PC-3 (cell line): ENCODE measurements around the gene FASN. TPM values are rescaled to one million over a fixed set of nuclear protein-coding genes. Genes with fewer than 3 reads are reported as not detected.
"Not testable (repeated sequence)": the region's sequence is repeated elsewhere in the genome, so short reads cannot be mapped to it uniquely, and the experiment has no call there.

Experiments
- ATAC-seq: fragments of 200-7000 bp; cut with Tn5 transposase; 2 replicates; pipeline ENCODE4 v1.9.1; 2020; ENCODE audit warnings: mild to moderate bottlenecking, moderate library complexity
- BruUV-seq: library from RNA; stranded (reverse); fragments of 400-500 nt; replicated peaks from 2 replicates; lab custom pipeline; 2021; lab: Mats Ljungman, UMichigan
- CTCF ChIA-PET: fragments of 300-600 bp; sonication (Branson Sonifier 250); formaldehyde crosslinking; loops from one replicate; lab custom pipeline; 2022; ENCODE audit warnings: antibody characterized with exemption; lab: Charles Lee
- POLR2A ChIA-PET: fragments of 300-600 bp; sonication (Branson Sonifier 250); formaldehyde crosslinking; loops from one replicate; lab custom pipeline; 2022; ENCODE audit warnings: antibody characterized with exemption; ENCODE audit not compliant: unreplicated experiment; lab: Charles Lee
- DNase-seq: peaks from one replicate; pipeline ENCODE4 v3.0.0-alpha.2; 2015
- H2AFZ ChIP-seq: fragments of 300-600 bp; sonication (generic); 2 replicates; pipeline ENCODE4 v1.6.0; 2016; ENCODE audit warnings: antibody characterized with exemption, low read length
- H3F3A ChIP-seq: fragments of 300-600 bp; sonication (generic); one replicate; pipeline ENCODE4 v1.6.0; 2017; ENCODE audit warnings: antibody characterized with exemption, low read length, control low read depth, mild to moderate bottlenecking; ENCODE audit not compliant: unreplicated experiment
- H3K27ac ChIP-seq: fragments of 300-600 bp; sonication (generic); 2 replicates; pipeline ENCODE4 v1.5.1; 2016; ENCODE audit warnings: mild to moderate bottlenecking, low read length
- H3K27me3 ChIP-seq: fragments of 300-600 bp; sonication (generic); 2 replicates; pipeline ENCODE4 v1.6.1; 2016; ENCODE audit warnings: low read length, mixed read lengths
- H3K36me3 ChIP-seq: fragments of 300-600 bp; sonication (generic); 2 replicates; pipeline ENCODE4 v1.6.1; 2016; ENCODE audit warnings: low read depth, mixed run types, low read length, mixed read lengths
- H3K4me1 ChIP-seq: fragments of 300-600 bp; sonication (generic); 2 replicates; pipeline ENCODE4 v1.5.1; 2016; ENCODE audit warnings: low read length; ENCODE audit not compliant: insufficient read depth
- H3K4me2 ChIP-seq: fragments of 300-600 bp; sonication (generic); 2 replicates; pipeline ENCODE4 v1.6.0; 2016; ENCODE audit warnings: low read length
- H3K4me3 ChIP-seq: fragments of 300-600 bp; sonication (generic); 2 replicates; pipeline ENCODE4 v1.5.1; 2016; ENCODE audit warnings: mild to moderate bottlenecking, low read length, mixed read lengths
- H3K79me2 ChIP-seq: fragments of 300-600 bp; sonication (generic); 2 replicates; pipeline ENCODE4 v1.6.1; 2017; ENCODE audit warnings: low read length, mixed read lengths
- H3K9ac ChIP-seq: fragments of 300-600 bp; sonication (generic); 2 replicates; pipeline ENCODE4 v1.6.0; 2016; ENCODE audit warnings: mild to moderate bottlenecking, low read length
- H3K9me2 ChIP-seq: fragments of 300-600 bp; sonication (generic); replicated peaks from 2 replicates; pipeline ENCODE4 v1.6.1; 2016; ENCODE audit warnings: mixed run types, low read length, mixed read lengths
- H3K9me3 ChIP-seq: fragments of 300-600 bp; sonication (generic); 2 replicates; pipeline ENCODE4 v1.6.1; 2016; ENCODE audit warnings: low read length, mixed read lengths
- H4K20me1 ChIP-seq: fragments of 300-600 bp; sonication (generic); 2 replicates; pipeline ENCODE4 v1.6.1; 2016; ENCODE audit warnings: low read length, mixed read lengths
- EZH2 ChIP-seq: fragments of 300-600 bp; sonication (generic); IDR thresholded peaks from one replicate; pipeline ENCODE4 v1.6.1; 2017; ENCODE audit warnings: antibody characterized with exemption, mild to moderate bottlenecking, low read length; ENCODE audit not compliant: unreplicated experiment
- EZH2phosphoT487 ChIP-seq: fragments of 300-600 bp; sonication (generic); IDR thresholded peaks from 2 replicates; pipeline ENCODE4 v1.6.1; 2018; ENCODE audit warnings: mild to moderate bottlenecking, antibody characterized with exemption, low read length, borderline replicate concordance
- intact Hi-C: fragments of 100-400 bp; cut with micrococcal nuclease; formaldehyde crosslinking; loops from 2 replicates; pipeline ENCODE4 v1.9.0; 2023
- total RNA-seq: library from RNA; depleted of rRNA; stranded (reverse); fragments of >200 nt; gene quantifications from 2 replicates; pipeline ENCODE4 v1.2.3, GENCODE V29; 2014
- TF ChIP-seq, protein P1 (sequence below): fragments of 300-600 bp; sonication (generic); conservative IDR thresholded peaks from 2 replicates; pipeline ENCODE4 v1.5.1; 2017; ENCODE audit warnings: antibody characterized with exemption, low read depth, mild to moderate bottlenecking, low read length

The FASN gene
- total RNA-seq, 1 experiment from 2014 or later = 269 TPM

DNA sequence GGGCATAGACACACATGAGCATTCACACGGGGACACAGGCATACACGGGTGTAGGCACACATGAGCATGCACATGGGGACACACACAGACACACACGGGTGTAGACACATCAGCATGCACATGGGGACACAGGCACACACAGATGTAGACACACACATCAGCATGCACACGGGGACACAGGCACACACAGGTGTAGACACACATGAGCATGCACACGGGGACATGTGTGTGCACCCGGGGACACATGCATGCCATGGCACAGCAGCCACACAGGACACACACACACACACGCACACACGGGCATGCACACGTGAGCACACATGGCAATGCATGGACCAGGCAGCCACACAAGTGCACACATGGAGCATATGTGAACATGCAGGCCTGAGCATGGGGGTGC, 55.4 kb downstream of the FASN start:
- BruUV-seq = no TSS peak
- H3K9me3 ChIP-seq = no peaks in the 10 kb centered on the region
- no peaks in the 10 kb centered on the region for H3F3A ChIP-seq
- H4K20me1 ChIP-seq = no peaks in the 10 kb centered on the region
- H2AFZ ChIP-seq = no peak overlapping the region
- H3K4me1 ChIP-seq = peaks cover 4% of the 10 kb centered on the region
- no peak for DNase-seq
- intact Hi-C loops = no loop called here
- TF ChIP-seq EZH2phosphoT487 = no peak
- TF ChIP-seq, protein P1, sequence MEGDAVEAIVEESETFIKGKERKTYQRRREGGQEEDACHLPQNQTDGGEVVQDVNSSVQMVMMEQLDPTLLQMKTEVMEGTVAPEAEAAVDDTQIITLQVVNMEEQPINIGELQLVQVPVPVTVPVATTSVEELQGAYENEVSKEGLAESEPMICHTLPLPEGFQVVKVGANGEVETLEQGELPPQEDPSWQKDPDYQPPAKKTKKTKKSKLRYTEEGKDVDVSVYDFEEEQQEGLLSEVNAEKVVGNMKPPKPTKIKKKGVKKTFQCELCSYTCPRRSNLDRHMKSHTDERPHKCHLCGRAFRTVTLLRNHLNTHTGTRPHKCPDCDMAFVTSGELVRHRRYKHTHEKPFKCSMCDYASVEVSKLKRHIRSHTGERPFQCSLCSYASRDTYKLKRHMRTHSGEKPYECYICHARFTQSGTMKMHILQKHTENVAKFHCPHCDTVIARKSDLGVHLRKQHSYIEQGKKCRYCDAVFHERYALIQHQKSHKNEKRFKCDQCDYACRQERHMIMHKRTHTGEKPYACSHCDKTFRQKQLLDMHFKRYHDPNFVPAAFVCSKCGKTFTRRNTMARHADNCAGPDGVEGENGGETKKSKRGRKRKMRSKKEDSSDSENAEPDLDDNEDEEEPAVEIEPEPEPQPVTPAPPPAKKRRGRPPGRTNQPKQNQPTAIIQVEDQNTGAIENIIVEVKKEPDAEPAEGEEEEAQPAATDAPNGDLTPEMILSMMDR = no peak
- TF ChIP-seq EZH2 = no peak
- H3K27ac ChIP-seq = no peak overlapping the region
- H3K4me3 ChIP-seq = no peak overlapping the region
- H3K9me2 ChIP-seq = no peaks in the 10 kb centered on the region
- POLR2A ChIA-PET = interaction anchor here (0.5 kb wide), 1 partner anchor 70 kb away, joined by 12 read pairs; no protein-coding TSS in a partner anchor
- H3K79me2 ChIP-seq = no peaks in the 10 kb centered on the region
- no peak overlapping the region for H3K9ac ChIP-seq
- CTCF ChIA-PET = no interaction called here
- no peaks in the 10 kb centered on the region for H3K27me3 ChIP-seq
- H3K36me3 ChIP-seq = no peaks in the 10 kb centered on the region; the same call in 1 of the 2 replicates
- H3K4me2 ChIP-seq = no peak overlapping the region
- no peak for ATAC-seq

GRCh38 chr17:82041144-82041814, 56.8 kb downstream of the FASN start:
- H3K79me2 ChIP-seq = peaks cover 8% of the 10 kb centered on the region
- H3F3A ChIP-seq = no peaks in the 10 kb centered on the region
- no peaks in the 10 kb centered on the region for H3K9me3 ChIP-seq
- H3K4me3 ChIP-seq = no peak overlapping the region
- TF ChIP-seq, protein P1 = no peak
- TF ChIP-seq EZH2phosphoT487 (no peak), EZH2 (no peak)
- BruUV-seq = no TSS peak
- peaks cover 9% of the 10 kb centered on the region for H3K4me1 ChIP-seq
- H3K9me2 ChIP-seq = no peaks in the 10 kb centered on the region
- H2AFZ ChIP-seq = no peak overlapping the region
- CTCF ChIA-PET = no interaction called here
- no peak for ATAC-seq
- H3K4me2 ChIP-seq = peak overlapping the region; percentile 26; the same call in 1 of the 2 replicates
- intact Hi-C loops = no loop called here
- no peaks in the 10 kb centered on the region for H3K36me3 ChIP-seq
- H3K9ac ChIP-seq = no peak overlapping the region
- H4K20me1 ChIP-seq = peaks cover 6% of the 10 kb centered on the region; the same call in 1 of the 2 replicates
- no peaks in the 10 kb centered on the region for H3K27me3 ChIP-seq
- POLR2A ChIA-PET = no interaction called here
- no peak overlapping the region for H3K27ac ChIP-seq
- peak; percentile 66 for DNase-seq

DNA sequence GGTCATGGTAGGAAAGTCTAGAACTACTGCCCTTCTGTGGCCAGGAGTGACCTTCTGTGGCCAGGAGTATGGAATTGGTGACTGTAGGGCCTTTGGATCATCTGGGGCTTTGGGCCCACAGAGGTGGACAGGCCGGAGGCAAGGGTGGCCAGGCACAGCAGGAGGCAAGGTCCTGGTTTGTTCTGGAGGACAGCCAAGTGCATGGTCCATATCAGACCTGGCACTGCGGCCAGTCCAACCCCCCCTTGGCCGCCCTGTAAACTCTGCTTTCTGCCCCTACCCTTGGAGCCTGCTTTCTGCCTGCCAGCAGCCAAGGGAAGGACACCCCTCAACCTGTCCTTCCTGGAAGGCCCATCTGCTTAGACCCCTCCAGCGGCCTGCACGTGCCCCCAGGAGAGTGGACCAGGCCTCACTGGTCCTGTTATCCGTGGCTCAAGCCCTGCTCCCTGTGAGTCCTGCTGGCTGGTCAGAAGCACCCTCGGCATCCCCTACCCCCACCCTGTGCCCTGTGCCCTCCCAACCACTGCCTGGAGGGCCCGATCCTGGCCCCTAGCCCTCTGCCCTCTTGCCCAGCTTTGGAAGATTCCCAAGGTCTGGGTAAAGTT, 58.2 kb downstream of the FASN start:
- no peak overlapping the region for H3K9ac ChIP-seq
- H3K9me3 ChIP-seq = no peaks in the 10 kb centered on the region
- H3F3A ChIP-seq = no peaks in the 10 kb centered on the region
- H3K4me2 ChIP-seq = no peak overlapping the region
- no peaks in the 10 kb centered on the region for H3K27me3 ChIP-seq
- ATAC-seq = no peak
- ChIA-PET POLR2A (no interaction called here), CTCF (no interaction called here)
- TF ChIP-seq EZH2 (no peak), EZH2phosphoT487 (no peak)
- TF ChIP-seq, protein P1 = no peak
- intact Hi-C loops = loop anchor here (5.0 kb wide), 1 partner anchor 58 kb away; the partner anchor contains the start of gene FASN
- H3K4me3 ChIP-seq = no peak overlapping the region
- no TSS peak for BruUV-seq
- no peaks in the 10 kb centered on the region for H3K36me3 ChIP-seq
- DNase-seq = no peak
- H3K79me2 ChIP-seq = peaks cover 17% of the 10 kb centered on the region
- H2AFZ ChIP-seq = no peak overlapping the region
- H3K4me1 ChIP-seq = peaks cover 21% of the 10 kb centered on the region
- peaks cover 8% of the 10 kb centered on the region; the same call in 1 of the 2 replicates for H4K20me1 ChIP-seq
- H3K9me2 ChIP-seq = no peaks in the 10 kb centered on the region
- H3K27ac ChIP-seq = no peak overlapping the region

DNA sequence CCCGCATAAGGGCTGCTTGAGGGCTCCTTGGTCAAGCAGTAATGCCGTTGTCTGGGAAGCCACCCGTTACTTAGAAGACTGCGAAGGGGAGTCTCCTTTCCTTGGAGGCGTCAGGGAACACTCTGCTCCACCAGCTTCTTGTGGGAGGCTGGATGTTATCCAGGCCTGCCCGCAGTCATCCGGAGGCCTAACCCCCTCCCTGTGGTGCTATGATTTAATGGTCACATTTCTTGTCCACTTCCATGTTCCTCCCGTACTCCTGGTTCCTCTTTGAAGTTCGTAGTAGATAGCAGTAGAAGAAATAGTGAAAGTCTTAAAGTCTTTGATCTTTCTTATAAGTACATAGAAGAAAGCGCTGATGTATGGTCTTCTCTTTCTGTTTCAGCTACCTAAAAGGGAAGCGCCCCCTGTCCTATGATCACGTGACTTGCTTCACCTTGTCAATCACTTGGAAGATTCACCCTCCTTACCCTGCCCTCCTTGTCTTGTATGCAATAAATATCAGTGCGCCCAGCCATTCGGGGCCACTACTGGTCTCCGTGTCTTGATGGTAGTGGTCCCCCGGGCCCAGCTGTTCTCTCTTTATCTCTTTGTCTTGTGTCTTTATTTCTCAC, 59.1 kb downstream of the FASN start:
- H3K4me3 ChIP-seq, POLR2A ChIA-PET, H3K27me3 ChIP-seq, H3K9me2 ChIP-seq, H3F3A ChIP-seq, H3K9me3 ChIP-seq, H4K20me1 ChIP-seq, H3K36me3 ChIP-seq, DNase-seq, ATAC-seq, H3K27ac ChIP-seq, CTCF ChIA-PET, H3K9ac ChIP-seq, H2AFZ ChIP-seq, H3K4me2 ChIP-seq, BruUV-seq: not testable (repeated sequence)
- intact Hi-C loops = loop anchor here (5.0 kb wide), 1 partner anchor 58 kb away; the partner anchor contains the start of gene FASN
- H3K79me2 ChIP-seq = peaks cover 17% of the 10 kb centered on the region
- H3K4me1 ChIP-seq = peaks cover 21% of the 10 kb centered on the region
